Astrocyte of the spinal cord (primary cell): ENCODE results near the gene KIAA1614.

Experiments
- DNase-seq: peaks from one replicate; pipeline ENCODE4 v3.0.0; 2011; ENCODE audit warnings: low read depth, low spot score
- H3K4me3 ChIP-seq: 2 replicates; pipeline ENCODE4 v1.5.1; 2011; ENCODE audit warnings: low read depth, mild to moderate bottlenecking, low read length, moderate library complexity
- CTCF ChIP-seq: IDR thresholded peaks from 2 replicates; pipeline ENCODE4 v1.5.1; 2012; ENCODE audit warnings: low read depth, mild to moderate bottlenecking, low read length, inconsistent platforms
- in situ Hi-C: cut with HindIII; loops from 2 replicates; pipeline ENCODE4 v1.10.0; 2017; ENCODE audit warnings: low sequenced_read_pairs

KIAA1614 gene

GRCh38 chr1:180935326-180936109, 22.8 kb downstream of the KIAA1614 start:
- in situ Hi-C loops: no loop called here
- no peak for DNase-seq

GRCh38 chr1:180936110-180937011, 23.7 kb downstream of the KIAA1614 start:
- no peak for TF ChIP-seq CTCF
- DNase-seq: no peak
- in situ Hi-C loops: no loop called here
- H3K4me3 ChIP-seq: no peak overlapping the region

More at GRCh38 chr1:180935326-180936109, 22.8 kb downstream of the KIAA1614 start:
- H3K4me3 ChIP-seq: no peak overlapping the region
- no peak for TF ChIP-seq CTCF

GRCh38 chr1:180937012-180937372, 24.3 kb downstream of the KIAA1614 start:
- DNase-seq: no peak
- in situ Hi-C loops: no loop called here
- TF ChIP-seq CTCF: no peak
- H3K4me3 ChIP-seq: no peak overlapping the region

GRCh38 chr1:180937624-180938225, 25.0 kb downstream of the KIAA1614 start:
- H3K4me3 ChIP-seq: no peak overlapping the region
- no peak for TF ChIP-seq CTCF
- in situ Hi-C loops: no loop called here
- DNase-seq: no peak

- no peak for DNase-seq
- H3K4me3 ChIP-seq: no peak overlapping the region
- in situ Hi-C loops: no loop called here
- TF ChIP-seq CTCF: no peak
Observed at GRCh38 chr1:180939073-180939710, 26.5 kb downstream of the KIAA1614 start.

GRCh38 chr1:180939711-180940103, 27.0 kb downstream of the KIAA1614 start:
- in situ Hi-C loops: no loop called here

More at GRCh38 chr1:180939711-180940103, 27.0 kb downstream of the KIAA1614 start:
- TF ChIP-seq CTCF: no peak
- DNase-seq: no peak
- H3K4me3 ChIP-seq: no peak overlapping the region
